H1 (cell line): ENCODE results near the gene EIF4E2. TPM values are rescaled to one million over a fixed set of nuclear protein-coding genes. Genes with fewer than 3 reads are reported as not detected.

ENCODE experiments used
- BRCA1 ChIP-seq: IDR thresholded peaks from 2 replicates; pipeline ENCODE4 v1.6.1; 2012; ENCODE audit warnings: low read depth, low read length, improper control_type of control experiment
- CHD7 ChIP-seq: fragments of 300-600 bp; sonication (generic); IDR thresholded peaks from 2 replicates; pipeline ENCODE4 v1.7.1; 2012; ENCODE audit warnings: low read length, moderate library complexity, mild to moderate bottlenecking, inconsistent platforms; ENCODE audit not compliant: insufficient replicate concordance
- CTBP2 ChIP-seq: IDR thresholded peaks from 2 replicates; pipeline ENCODE4 v1.7.0; 2011; ENCODE audit warnings: borderline replicate concordance, mild to moderate bottlenecking, moderate library complexity, mixed read lengths, low read length; ENCODE audit not compliant: insufficient read depth, insufficient read length
- EGR1 ChIP-seq: IDR thresholded peaks from 2 replicates; pipeline ENCODE4 v1.6.1; 2011; ENCODE audit warnings: low read depth, low read length, borderline replicate concordance
- JUND ChIP-seq: IDR thresholded peaks from 2 replicates; pipeline ENCODE4 v1.6.1; 2011; ENCODE audit warnings: mild to moderate bottlenecking, improper control_type of control experiment, low read length
- MAX ChIP-seq: IDR thresholded peaks from 2 replicates; pipeline ENCODE4 v1.6.1; 2012; ENCODE audit warnings: inconsistent platforms
- NANOG ChIP-seq: IDR thresholded peaks from 2 replicates; pipeline ENCODE4 v1.6.1; 2011; ENCODE audit warnings: low read length, low read depth, mild to moderate bottlenecking, inconsistent platforms; ENCODE audit not compliant: insufficient read depth, poor library complexity, severe bottlenecking
- NRF1 ChIP-seq: IDR thresholded peaks from 2 replicates; pipeline ENCODE4 v1.6.1; 2011; ENCODE audit warnings: mild to moderate bottlenecking, low read depth, low read length, improper control_type of control experiment
- RFX5 ChIP-seq: IDR thresholded peaks from 2 replicates; pipeline ENCODE4 v1.6.1; 2011; ENCODE audit warnings: low read depth, low read length, improper control_type of control experiment, borderline replicate concordance
- SP4 ChIP-seq: IDR thresholded peaks from 2 replicates; pipeline ENCODE4 v1.6.1; 2012; ENCODE audit warnings: low read length, inconsistent platforms
- TBP ChIP-seq: IDR thresholded peaks from 2 replicates; pipeline ENCODE4 v1.6.1; 2011; ENCODE audit warnings: low read depth, low read length, improper control_type of control experiment
- TCF12 ChIP-seq: IDR thresholded peaks from 2 replicates; pipeline ENCODE4 v1.6.1; 2011; ENCODE audit warnings: low read depth, mild to moderate bottlenecking, low read length
- ZNF274 ChIP-seq: IDR thresholded peaks from 2 replicates; pipeline ENCODE4 v1.7.0; 2012; ENCODE audit warnings: low read length, borderline replicate concordance; ENCODE audit errors: extremely low read depth
- polyA plus RNA-seq, 7 experiments: library from polyadenylated mRNA; depleted of rRNA in 3 of 7; stranded (reverse) in 5 of 7; unstranded in 2 of 7; fragments of >200 nt in 5 of 7; fragments of 200-250 nt in 2 of 7; gene quantifications; 1 replicate in 5 of 7; 2 replicates in 1 of 7; 4 replicates in 1 of 7; pipeline versions ENCODE4 v1.2.1 to v1.2.3, GENCODE V29; 2011 to 2013; ENCODE audit warnings: missing spikeins in 2 of 7, mixed read lengths in 2 of 7
- total RNA-seq: library from RNA; stranded (reverse); fragmentation: NEBNext Ultra II Directional; extraction: Animal tissue kit (Norgen Biotek cat#: 25700); gene quantifications from 2 replicates; pipeline ENCODE4 v1.2.1, GENCODE V29; 2021

Gene EIF4E2
- total and polyA plus RNA-seq, 2 of the 8 experiments (the other 6 are each of a cell fraction or from before 2014, with no cell fraction given), result 39.4 to 114 TPM

- TF ChIP-seq CHD7 (no peak), CTBP2 (no peak), NRF1 (no peak), ZNF274 (no peak), MAX (no peak), SP4 (no peak), TBP (no peak), RFX5 (no peak), JUND (no peak), BRCA1 (no peak), NANOG (no peak), TCF12 (no peak), EGR1 (no peak)
These were observed 60.6 kb downstream of the EIF4E2 start (continued) for GRCh38 chr2:232611061-232611460.
